ENCODE measurements around the gene EMP1. TPM values are rescaled to one million over a fixed set of nuclear protein-coding genes. Genes with fewer than 3 reads are reported as not detected.

The EMP1 gene
- polyA plus RNA-seq, 1 donor: 45.2 TPM

GRCh38 chr12:13197032-13197431 is 506 bp downstream of the EMP1 start:
- H3K4me1 ChIP-seq (ENCODE audit: control insufficient read depth, insufficient read depth, low read length): peaks cover 25% of the 10 kb centered on the region
- peak overlapping the region; percentile 90 for H3K27ac ChIP-seq (ENCODE audit: low read length)
- H3K4me3 ChIP-seq (ENCODE audit: low read length): peak overlapping the region; percentile 38
- H3K9me3 ChIP-seq (ENCODE audit: control insufficient read depth, low read depth, low read length): no peaks in the 10 kb centered on the region
- no CpG with 5 or more reads among the region's 7 CpGs for WGBS (ENCODE audit: insufficient coverage, low lambda C conversion rate)
- DNase-seq: no peak
- no peaks in the 10 kb centered on the region for H3K36me3 ChIP-seq (ENCODE audit: control insufficient read depth, insufficient read depth, low read length)
- H3K27me3 ChIP-seq (ENCODE audit: control insufficient read depth, insufficient read depth, low read length): no peaks in the 10 kb centered on the region

GRCh38 chr12:13197526-13198143 is 1.1 kb downstream of the EMP1 start:
- Histone ChIP-seq H3K4me3 (ENCODE audit: low read length) (peak overlapping the region; percentile 38), H3K27me3 (ENCODE audit: control insufficient read depth, insufficient read depth, low read length) (no peaks in the 10 kb centered on the region), H3K27ac (ENCODE audit: low read length) (peak overlapping the region; percentile 90), H3K4me1 (ENCODE audit: control insufficient read depth, insufficient read depth, low read length) (peaks cover 25% of the 10 kb centered on the region), H3K36me3 (ENCODE audit: control insufficient read depth, insufficient read depth, low read length) (no peaks in the 10 kb centered on the region), H3K9me3 (ENCODE audit: control insufficient read depth, low read depth, low read length) (no peaks in the 10 kb centered on the region)
- WGBS (ENCODE audit: insufficient coverage, low lambda C conversion rate): 69% methylated on average over 2 of the region's 9 CpGs
- DNase-seq: no peak

- Histone ChIP-seq H3K27me3 (ENCODE audit: control insufficient read depth, insufficient read depth, low read length) (no peaks in the 10 kb centered on the region), H3K4me3 (ENCODE audit: low read length) (no peak overlapping the region), H3K4me1 (ENCODE audit: control insufficient read depth, insufficient read depth, low read length) (peaks cover 25% of the 10 kb centered on the region), H3K36me3 (ENCODE audit: control insufficient read depth, insufficient read depth, low read length) (no peaks in the 10 kb centered on the region), H3K27ac (ENCODE audit: low read length) (no peak overlapping the region), H3K9me3 (ENCODE audit: control insufficient read depth, low read depth, low read length) (no peaks in the 10 kb centered on the region)
- no peak for DNase-seq
- WGBS (ENCODE audit: insufficient coverage, low lambda C conversion rate): 100% methylated on average over 2 of the region's 4 CpGs
These were observed 1.7 kb downstream of the EMP1 start for GRCh38 chr12:13198241-13198640.

DNA sequence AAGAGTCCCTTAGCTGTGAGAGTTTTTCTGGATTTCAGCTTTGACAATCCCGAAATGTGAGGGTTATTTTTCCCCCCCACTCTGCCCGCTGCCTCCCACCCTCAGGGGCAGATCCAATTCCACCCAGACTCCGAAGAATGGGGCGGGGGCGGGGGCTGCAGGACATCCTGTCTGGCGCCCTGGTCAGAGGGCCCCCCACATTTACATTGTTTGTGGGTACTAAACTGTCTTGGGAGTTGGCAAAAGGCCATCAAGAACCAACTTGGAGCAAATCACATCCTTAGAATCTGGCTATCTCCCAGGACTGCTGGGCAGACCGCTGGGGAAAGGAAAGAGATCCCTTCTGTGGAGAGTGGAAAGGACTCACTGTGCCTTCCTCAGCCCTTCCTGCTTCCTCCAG is 2.4 kb downstream of the EMP1 start:
- H3K27ac ChIP-seq (ENCODE audit: low read length): no peak overlapping the region
- WGBS (ENCODE audit: insufficient coverage, low lambda C conversion rate): no CpG with 5 or more reads among the region's 7 CpGs
- no peak overlapping the region for H3K4me3 ChIP-seq (ENCODE audit: low read length)

GRCh38 chr12:13199592-13199991 is 3.1 kb downstream of the EMP1 start:
- no peaks in the 10 kb centered on the region for H3K36me3 ChIP-seq (ENCODE audit: control insufficient read depth, insufficient read depth, low read length)
- H3K27me3 ChIP-seq (ENCODE audit: control insufficient read depth, insufficient read depth, low read length): no peaks in the 10 kb centered on the region
- H3K4me1 ChIP-seq (ENCODE audit: control insufficient read depth, insufficient read depth, low read length): peaks cover 20% of the 10 kb centered on the region
- DNase-seq: no peak
- 100% methylated on average over 1 of the region's 2 CpGs for WGBS (ENCODE audit: insufficient coverage, low lambda C conversion rate)
- no peak overlapping the region for H3K4me3 ChIP-seq (ENCODE audit: low read length)
- H3K9me3 ChIP-seq (ENCODE audit: control insufficient read depth, low read depth, low read length): no peaks in the 10 kb centered on the region
- H3K27ac ChIP-seq (ENCODE audit: low read length): no peak overlapping the region

More for the DNA sequence above, 2.4 kb downstream of the EMP1 start:
- H3K4me1 ChIP-seq (ENCODE audit: control insufficient read depth, insufficient read depth, low read length): peaks cover 25% of the 10 kb centered on the region
- no peak for DNase-seq
- H3K27me3 ChIP-seq (ENCODE audit: control insufficient read depth, insufficient read depth, low read length): no peaks in the 10 kb centered on the region
- no peaks in the 10 kb centered on the region for H3K9me3 ChIP-seq (ENCODE audit: control insufficient read depth, low read depth, low read length)
- no peaks in the 10 kb centered on the region for H3K36me3 ChIP-seq (ENCODE audit: control insufficient read depth, insufficient read depth, low read length)

GRCh38 chr12:13200841-13201240 is 4.3 kb downstream of the EMP1 start:
- no CpG with 5 or more reads among the region's 8 CpGs for WGBS (ENCODE audit: insufficient coverage, low lambda C conversion rate)
- Histone ChIP-seq H3K4me3 (ENCODE audit: low read length) (no peak overlapping the region), H3K36me3 (ENCODE audit: control insufficient read depth, insufficient read depth, low read length) (no peaks in the 10 kb centered on the region), H3K9me3 (ENCODE audit: control insufficient read depth, low read depth, low read length) (no peaks in the 10 kb centered on the region), H3K27ac (ENCODE audit: low read length) (no peak overlapping the region), H3K27me3 (ENCODE audit: control insufficient read depth, insufficient read depth, low read length) (no peaks in the 10 kb centered on the region), H3K4me1 (ENCODE audit: control insufficient read depth, insufficient read depth, low read length) (peaks cover 10% of the 10 kb centered on the region)
- no peak for DNase-seq

GRCh38 chr12:13203034-13203922 is 6.8 kb downstream of the EMP1 start:
- Histone ChIP-seq H3K27me3 (ENCODE audit: control insufficient read depth, insufficient read depth, low read length) (no peaks in the 10 kb centered on the region), H3K4me3 (ENCODE audit: low read length) (no peak overlapping the region), H3K27ac (ENCODE audit: low read length) (no peak overlapping the region), H3K4me1 (ENCODE audit: control insufficient read depth, insufficient read depth, low read length) (no peaks in the 10 kb centered on the region), H3K36me3 (ENCODE audit: control insufficient read depth, insufficient read depth, low read length) (no peaks in the 10 kb centered on the region), H3K9me3 (ENCODE audit: control insufficient read depth, low read depth, low read length) (no peaks in the 10 kb centered on the region)
- DNase-seq: no peak
- WGBS (ENCODE audit: insufficient coverage, low lambda C conversion rate): no CpG with 5 or more reads among the region's 16 CpGs

- no CpG with 5 or more reads among the region's 12 CpGs for WGBS (ENCODE audit: insufficient coverage, low lambda C conversion rate)
- no peaks in the 10 kb centered on the region for H3K36me3 ChIP-seq (ENCODE audit: control insufficient read depth, insufficient read depth, low read length)
- H3K27ac ChIP-seq (ENCODE audit: low read length): no peak overlapping the region
- no peak for DNase-seq
- no peaks in the 10 kb centered on the region for H3K27me3 ChIP-seq (ENCODE audit: control insufficient read depth, insufficient read depth, low read length)
- peaks cover 8% of the 10 kb centered on the region for H3K4me1 ChIP-seq (ENCODE audit: control insufficient read depth, insufficient read depth, low read length)
- no peaks in the 10 kb centered on the region for H3K9me3 ChIP-seq (ENCODE audit: control insufficient read depth, low read depth, low read length)
- H3K4me3 ChIP-seq (ENCODE audit: low read length): no peak overlapping the region
These were observed 7.9 kb downstream of the EMP1 start for GRCh38 chr12:13204428-13204827.

GRCh38 chr12:13205809-13206559 is 9.5 kb downstream of the EMP1 start:
- WGBS (ENCODE audit: insufficient coverage, low lambda C conversion rate): no CpG with 5 or more reads among the region's 3 CpGs
- Histone ChIP-seq H3K27ac (ENCODE audit: low read length) (no peak overlapping the region), H3K36me3 (ENCODE audit: control insufficient read depth, insufficient read depth, low read length) (no peaks in the 10 kb centered on the region), H3K4me1 (ENCODE audit: control insufficient read depth, insufficient read depth, low read length) (peaks cover 13% of the 10 kb centered on the region), H3K27me3 (ENCODE audit: control insufficient read depth, insufficient read depth, low read length) (no peaks in the 10 kb centered on the region), H3K4me3 (ENCODE audit: low read length) (no peak overlapping the region), H3K9me3 (ENCODE audit: control insufficient read depth, low read depth, low read length) (no peaks in the 10 kb centered on the region)
- DNase-seq: no peak

DNA sequence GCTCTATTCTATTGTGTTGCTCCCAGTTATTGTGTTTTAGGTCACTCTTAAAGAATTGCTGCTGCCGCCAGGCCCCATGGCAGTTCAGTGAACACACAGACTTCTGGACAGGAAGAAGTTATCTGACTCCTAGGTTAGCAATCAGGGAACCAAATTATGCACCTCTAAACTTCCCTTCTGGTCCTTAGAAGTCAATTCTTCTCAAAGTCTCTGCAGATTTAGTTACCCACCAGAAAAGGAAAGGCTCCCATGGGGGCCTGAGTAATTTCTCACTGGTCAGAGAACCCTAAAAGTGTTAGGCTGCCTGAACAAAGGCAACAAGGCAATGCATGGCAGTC is 10.0 kb downstream of the EMP1 start:
- no peak overlapping the region for H3K27ac ChIP-seq (ENCODE audit: low read length)
- no peaks in the 10 kb centered on the region for H3K9me3 ChIP-seq (ENCODE audit: control insufficient read depth, low read depth, low read length)
- WGBS (ENCODE audit: insufficient coverage, low lambda C conversion rate): no CpG with 5 or more reads among the region's 1 CpG
- no peak for DNase-seq
- no peaks in the 10 kb centered on the region for H3K27me3 ChIP-seq (ENCODE audit: control insufficient read depth, insufficient read depth, low read length)
- no peaks in the 10 kb centered on the region for H3K36me3 ChIP-seq (ENCODE audit: control insufficient read depth, insufficient read depth, low read length)
- peaks cover 18% of the 10 kb centered on the region for H3K4me1 ChIP-seq (ENCODE audit: control insufficient read depth, insufficient read depth, low read length)
- no peak overlapping the region for H3K4me3 ChIP-seq (ENCODE audit: low read length)
